ENCODE data around the gene CFAP74. TPM values are rescaled to one million over a fixed set of nuclear protein-coding genes. Genes with fewer than 3 reads are reported as not detected.

Gene CFAP74
- total and polyA plus RNA-seq, 2 of the 4 experiments (the other 2 are of a cell fraction): not detected

GRCh38 chr1:2049718-2050431 is 46.3 kb upstream of the CFAP74 start, which contains the start of gene PRKCZ:
PRKCZ (plus strand) TSS chr1:2050411; CDS start chr1:2050631, 220 bp downstream.
- Histone ChIP-seq H4K91ac (ENCODE audit: insufficient read depth, low read depth, low read length) (no peak within 1 kb of the TSS), H3K14ac (replicated peaks; ENCODE audit: low read depth, low read length) (no peak within 1 kb of the TSS), H2BK120ac (ENCODE audit: low read depth, low read length) (no peak within 1 kb of the TSS), H3K27ac (ENCODE audit: insufficient read depth, low read length) (no peak within 1 kb of the TSS), H3K9me3 (ENCODE audit: control insufficient read depth, insufficient read depth, low read length) (no peaks in the 10 kb centered on the region; the same call in 1 of the 2 replicates), H3K4me1 (ENCODE audit: control insufficient read depth, insufficient read depth, low read length) (peaks cover 2% of the 10 kb centered on the region; the same call in 1 of the 2 replicates), H3K9ac (ENCODE audit: low read depth, low read length) (no peak within 1 kb of the TSS), H3K9me1 (ENCODE audit: insufficient read depth, low read length) (no peaks in the 10 kb centered on the region), H3K4me3 (ENCODE audit: insufficient read depth, low read depth, low read length) (peak within 1 kb of the TSS; percentile 20; the same call in 1 of the 2 replicates), H2BK5ac (ENCODE audit: low read depth, low read length, poor library complexity, severe bottlenecking) (no peak within 1 kb of the TSS), H3K36me3 (ENCODE audit: control insufficient read depth, insufficient read depth, low read length) (no peaks in the 10 kb centered on the region), H2BK20ac (ENCODE audit: low read depth, low read length) (no peak within 1 kb of the TSS), H2BK15ac (ENCODE audit: low read depth, low read length) (no peak within 1 kb of the TSS), H4K20me1 (ENCODE audit: insufficient read depth, low read length) (no peaks in the 10 kb centered on the region; the same call in 1 of the 2 replicates), H2AK9ac (replicated peaks; ENCODE audit: low read depth, low read length, poor library complexity) (no peak within 1 kb of the TSS), H4K8ac (ENCODE audit: low read depth in 2 of 2, low read length in 2 of 2) (no peak within 1 kb of the TSS), H2AFZ (replicated peaks; ENCODE audit: low read length, poor library complexity) (peak within 1 kb of the TSS; percentile 63), H2AK5ac (ENCODE audit: low read depth, low read length) (no peak within 1 kb of the TSS), H3K4ac (ENCODE audit: low read depth, low read length) (no peak within 1 kb of the TSS), H3K79me1 (ENCODE audit: low read depth in 1 of 2, low read length in 2 of 2) (no peaks in the 10 kb centered on the region), H4K5ac (ENCODE audit: low read depth, low read length) (no peak within 1 kb of the TSS), H3K4me2 (ENCODE audit: low read depth, low read length) (no peak within 1 kb of the TSS), H3K18ac (ENCODE audit: low read depth, low read length) (no peak within 1 kb of the TSS), H3K27me3 (ENCODE audit: control insufficient read depth, insufficient read depth, low read length) (peaks cover 63% of the 10 kb centered on the region), H3K23ac (ENCODE audit: low read depth, low read length) (no peak within 1 kb of the TSS), H3K56ac (ENCODE audit: extremely low read depth, insufficient read depth, low read length) (no peak within 1 kb of the TSS)
- intact Hi-C loops (cut with micrococcal nuclease): loop anchor here (5.0 kb wide), 1 partner anchor 88 kb away; no protein-coding TSS in a partner anchor
- no peak for TF ChIP-seq RCOR1 (IDR thresholded peaks at IDR 0.05; ENCODE audit: insufficient replicate concordance, low read length)
- no peak for TF ChIP-seq MAZ (IDR thresholded peaks at IDR 0.05; ENCODE audit: borderline replicate concordance, low read depth, low read length)
- TF ChIP-seq USF2 (IDR thresholded peaks at IDR 0.05; ENCODE audit: low read depth, low read length): no peak
- TF ChIP-seq CEBPB (IDR thresholded peaks at IDR 0.05; ENCODE audit: low read depth, low read length): no peak
- TF ChIP-seq MAFK (IDR thresholded peaks at IDR 0.05; ENCODE audit: low read depth, low read length): no peak
- no peak for TF ChIP-seq NFE2L2 (IDR thresholded peaks at IDR 0.05; ENCODE audit: low read depth, low read length)
- TF ChIP-seq RAD21 (IDR thresholded peaks at IDR 0.05; ENCODE audit: low read length): no peak
- TF ChIP-seq CTCF (conservative IDR thresholded peaks at IDR 0.05; ENCODE audit: low read depth, low read length): no peak
- no peak for DNase-seq
- WGBS, 2 experiments (ENCODE audit: extremely low coverage in 2 of 2, insufficient read length in 1 of 2): 5% methylated on average over 40 of the region's 83 CpGs; no CpG with 5 or more reads in 1 of the 2 experiments
- dilution Hi-C loops (cut with HindIII; ENCODE audit: low sequenced_read_pairs, unreplicated experiment): no loop called here
- in situ Hi-C loops (cut with MboI; ENCODE audit: low sequenced_read_pairs): loop anchor here (10.0 kb wide), 1 partner anchor 95 kb away; no protein-coding TSS in a partner anchor
- CTCF ChIA-PET: no interaction called here
- no TSS peak for BruUV-seq (replicated peaks)
- POLR2A ChIA-PET (ENCODE audit: unreplicated experiment): no interaction called here
- ATAC-seq (ENCODE audit: low read depth): no peak
